SK-N-SH treated with all-trans-retinoic acid at 6 μM for 48 hours (cell line): ENCODE data around the gene NUP54.

ENCODE experiments used
- ATAC-seq: fragments of 200-7000 bp; cut with Tn5 transposase; 3 replicates; pipeline ENCODE4 v1.9.1; 2020; ENCODE audit warnings: mild to moderate bottlenecking, moderate library complexity
- ARNTL ChIP-seq: fragments of 450-650 bp; formaldehyde crosslinking; IDR thresholded peaks from 2 replicates; pipeline ENCODE4 v1.5.0; 2020; ENCODE audit warnings: low read depth, mild to moderate bottlenecking, moderate library complexity, borderline replicate concordance
- BACH2 ChIP-seq: fragments of 250-450 bp; sonication (Bioruptor Pico); IDR thresholded peaks from 2 replicates; pipeline ENCODE4 v1.9.0; 2021; ENCODE audit warnings: mild to moderate bottlenecking, borderline replicate concordance
- CSDC2 ChIP-seq: fragments of 250-450 bp; sonication (Bioruptor Pico); IDR thresholded peaks from 2 replicates; pipeline ENCODE4 v1.5.0; 2020; ENCODE audit warnings: mild to moderate bottlenecking, moderate library complexity
- ESRRG ChIP-seq: fragments of 250-450 bp; sonication (Bioruptor Pico); IDR thresholded peaks from 2 replicates; pipeline ENCODE4 v1.6.1; 2021; ENCODE audit warnings: mild to moderate bottlenecking
- GLIS3 ChIP-seq: fragments of 250-450 bp; sonication (Bioruptor Pico); IDR thresholded peaks from 2 replicates; pipeline ENCODE4 v1.5.0; 2020; ENCODE audit warnings: mild to moderate bottlenecking, moderate library complexity
- ISL1 ChIP-seq: fragments of 250-450 bp; sonication (Bioruptor Pico); IDR thresholded peaks from 2 replicates; pipeline ENCODE4 v2.1.2; 2022; ENCODE audit warnings: mild to moderate bottlenecking, moderate library complexity
- OSR1 ChIP-seq: fragments of 250-450 bp; sonication (Bioruptor Pico); IDR thresholded peaks from 2 replicates; pipeline ENCODE4 v1.8.0; 2022; ENCODE audit warnings: moderate library complexity, mild to moderate bottlenecking, inconsistent platforms
- PPARA ChIP-seq: fragments of 250-450 bp; sonication (Bioruptor Pico); IDR thresholded peaks from 2 replicates; pipeline ENCODE4 v1.5.0; 2020; ENCODE audit warnings: mild to moderate bottlenecking, borderline replicate concordance
- RARB ChIP-seq: fragments of 250-450 bp; sonication (Bioruptor Pico); IDR thresholded peaks from 2 replicates; pipeline ENCODE4 v1.8.0; 2021; ENCODE audit warnings: mild to moderate bottlenecking, moderate library complexity
- SNAI2 ChIP-seq: fragments of 250-450 bp; sonication (Bioruptor Pico); IDR thresholded peaks from 2 replicates; pipeline ENCODE4 v1.5.0; 2020; ENCODE audit warnings: mild to moderate bottlenecking, moderate library complexity
- TCF4 ChIP-seq: fragments of 250-450 bp; sonication (Bioruptor Pico); IDR thresholded peaks from 2 replicates; pipeline ENCODE4 v1.8.0; 2021; ENCODE audit warnings: mild to moderate bottlenecking, moderate library complexity, borderline replicate concordance
- TOX ChIP-seq: fragments of 250-450 bp; sonication (Bioruptor Pico); IDR thresholded peaks from 2 replicates; pipeline ENCODE4 v1.8.0; 2021; ENCODE audit warnings: mild to moderate bottlenecking, moderate library complexity, borderline replicate concordance
- ZC3H10 ChIP-seq: fragments of 250-450 bp; sonication (Bioruptor Pico); IDR thresholded peaks from 2 replicates; pipeline ENCODE4 v1.5.1; 2021; ENCODE audit warnings: mild to moderate bottlenecking, moderate library complexity
- ZFP3 ChIP-seq: fragments of 250-450 bp; sonication (Bioruptor Pico); IDR thresholded peaks from 2 replicates; pipeline ENCODE4 v1.5.0; 2020; ENCODE audit warnings: mild to moderate bottlenecking, moderate library complexity
- ZFP30 ChIP-seq: fragments of 450-650 bp; formaldehyde crosslinking; IDR thresholded peaks from 2 replicates; pipeline ENCODE4 v1.5.0; 2022; ENCODE audit warnings: mild to moderate bottlenecking, moderate library complexity
- ZNF565 ChIP-seq: fragments of 450-650 bp; formaldehyde crosslinking; conservative IDR thresholded peaks from 2 replicates; pipeline ENCODE4 v1.5.0; 2020; ENCODE audit warnings: low read depth, mild to moderate bottlenecking, moderate library complexity
- ZNF70 ChIP-seq: fragments of 450-650 bp; formaldehyde crosslinking; IDR thresholded peaks from 2 replicates; pipeline ENCODE4 v1.5.0; 2020; ENCODE audit warnings: mild to moderate bottlenecking, moderate library complexity
- ZNF8 ChIP-seq: fragments of 450-650 bp; formaldehyde crosslinking; IDR thresholded peaks from 2 replicates; pipeline ENCODE4 v1.5.0; 2020; ENCODE audit warnings: mild to moderate bottlenecking, moderate library complexity
- TF ChIP-seq, protein P1 (sequence below): fragments of 250-450 bp; sonication (Bioruptor Pico); IDR thresholded peaks from 2 replicates; pipeline ENCODE4 v1.8.0; 2020; ENCODE audit warnings: mild to moderate bottlenecking, moderate library complexity, borderline replicate concordance
- TF ChIP-seq, protein P2 (sequence below): fragments of 250-450 bp; sonication (Bioruptor Pico); IDR thresholded peaks from 2 replicates; pipeline ENCODE4 v1.5.1; 2021; ENCODE audit warnings: mild to moderate bottlenecking, moderate library complexity
- TF ChIP-seq, protein P3 (sequence below): fragments of 250-450 bp; sonication (Bioruptor Pico); IDR thresholded peaks from 2 replicates; pipeline ENCODE4 v1.8.0; 2021; ENCODE audit warnings: low read depth, mild to moderate bottlenecking, moderate library complexity, borderline replicate concordance
- TF ChIP-seq, protein P4 (sequence below): fragments of 250-450 bp; sonication (Bioruptor Pico); IDR thresholded peaks from 2 replicates; pipeline ENCODE4 v1.5.1; 2020; ENCODE audit warnings: low read depth, mild to moderate bottlenecking, moderate library complexity
- TF ChIP-seq, protein P5 (sequence below): fragments of 250-450 bp; sonication (Bioruptor Pico); IDR thresholded peaks from 2 replicates; pipeline ENCODE4 v1.5.0; 2020; ENCODE audit warnings: mild to moderate bottlenecking, moderate library complexity

Gene NUP54

DNA sequence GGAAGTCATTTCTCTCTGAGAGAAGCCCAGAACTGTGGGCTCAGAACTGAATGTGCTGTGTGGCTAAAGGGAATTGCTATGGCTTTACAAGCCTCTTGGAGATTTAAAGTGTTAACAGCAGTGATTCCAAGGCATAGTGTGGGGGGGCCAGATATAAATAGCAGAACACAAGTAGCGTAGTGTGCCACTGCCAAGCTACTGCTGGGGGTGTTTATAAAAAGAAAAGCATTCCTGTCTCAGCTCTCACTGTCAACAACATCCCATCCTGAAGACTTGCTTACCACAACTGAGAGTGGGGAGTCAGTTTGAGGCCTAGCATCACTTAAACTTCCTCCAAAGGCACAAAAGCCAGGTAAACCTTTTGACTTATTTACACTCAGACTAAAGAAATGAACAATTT is 73.7 kb downstream of the NUP54 start, which contains the start of gene ART3:
Gene ART3, plus strand, starts transcription at position 242 of the 400 bp plus-strand sequence. CDS start 1,181 bp downstream, outside the sequence.
- ATAC-seq: no peak
- no peak for TF ChIP-seq ZNF8 (CRISPR knock-in tag)

DNA sequence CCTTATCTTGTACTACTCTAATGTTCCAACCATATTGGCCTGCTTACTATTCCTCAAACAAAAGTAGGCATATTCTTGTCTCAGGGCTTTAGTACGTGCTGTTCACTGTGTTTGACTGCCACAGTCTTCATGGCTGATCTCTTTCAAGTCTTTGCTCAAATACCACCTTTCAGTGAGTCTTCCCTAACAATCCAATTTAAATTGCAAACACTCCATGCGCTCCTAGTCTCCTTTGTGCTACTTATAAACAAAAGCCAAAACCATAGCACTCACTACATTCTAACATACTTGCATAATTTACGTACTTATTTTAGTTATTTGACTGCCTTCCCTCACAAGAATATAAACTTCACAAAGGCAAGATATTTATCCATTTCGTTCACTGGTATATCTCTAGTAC is 75.4 kb downstream of the NUP54 start:
- no peak for ATAC-seq

DNA sequence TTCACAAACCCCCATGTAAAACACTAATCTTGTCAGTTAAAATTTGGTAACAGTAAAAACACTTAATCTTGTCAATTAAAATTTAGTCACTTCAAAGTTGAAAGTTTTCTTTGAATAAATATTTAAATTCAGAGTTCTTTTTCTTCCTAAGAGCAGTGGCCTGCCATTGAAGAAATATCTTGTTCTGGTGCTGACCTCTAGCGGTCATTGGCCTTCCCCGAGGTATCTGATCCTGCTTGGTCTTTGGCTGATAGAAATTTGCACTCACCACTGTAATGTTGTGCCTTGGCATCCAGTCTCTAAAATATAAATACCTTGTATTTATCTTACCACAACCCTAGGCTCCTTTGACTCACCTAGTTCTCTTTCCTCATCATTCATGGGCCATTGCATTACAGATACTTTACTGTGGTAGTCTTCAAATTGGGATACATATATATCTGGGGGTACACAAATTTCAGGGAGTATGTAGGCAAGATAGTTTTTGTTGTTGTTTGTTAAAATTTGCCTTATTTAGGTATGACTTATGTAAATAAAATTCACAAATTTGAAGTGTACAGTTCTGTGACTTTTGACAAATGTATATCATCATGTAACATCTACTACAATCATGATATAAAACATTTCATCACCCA is 80.4 kb downstream of the NUP54 start:
- peak; percentile 99 for ATAC-seq
- no peak for TF ChIP-seq PPARA (CRISPR knock-in tag)
- TF ChIP-seq TOX (CRISPR knock-in tag): no peak
- no peak for TF ChIP-seq BACH2 (CRISPR knock-in tag)
- TF ChIP-seq OSR1 (CRISPR knock-in tag): no peak
- no peak for TF ChIP-seq GLIS3 (CRISPR knock-in tag)
- no peak for TF ChIP-seq ZNF565 (CRISPR knock-in tag)
- no peak for TF ChIP-seq ZNF70
- TF ChIP-seq, protein P1, sequence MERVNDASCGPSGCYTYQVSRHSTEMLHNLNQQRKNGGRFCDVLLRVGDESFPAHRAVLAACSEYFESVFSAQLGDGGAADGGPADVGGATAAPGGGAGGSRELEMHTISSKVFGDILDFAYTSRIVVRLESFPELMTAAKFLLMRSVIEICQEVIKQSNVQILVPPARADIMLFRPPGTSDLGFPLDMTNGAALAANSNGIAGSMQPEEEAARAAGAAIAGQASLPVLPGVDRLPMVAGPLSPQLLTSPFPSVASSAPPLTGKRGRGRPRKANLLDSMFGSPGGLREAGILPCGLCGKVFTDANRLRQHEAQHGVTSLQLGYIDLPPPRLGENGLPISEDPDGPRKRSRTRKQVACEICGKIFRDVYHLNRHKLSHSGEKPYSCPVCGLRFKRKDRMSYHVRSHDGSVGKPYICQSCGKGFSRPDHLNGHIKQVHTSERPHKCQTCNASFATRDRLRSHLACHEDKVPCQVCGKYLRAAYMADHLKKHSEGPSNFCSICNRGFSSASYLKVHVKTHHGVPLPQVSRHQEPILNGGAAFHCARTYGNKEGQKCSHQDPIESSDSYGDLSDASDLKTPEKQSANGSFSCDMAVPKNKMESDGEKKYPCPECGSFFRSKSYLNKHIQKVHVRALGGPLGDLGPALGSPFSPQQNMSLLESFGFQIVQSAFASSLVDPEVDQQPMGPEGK (CRISPR knock-in tag): no peak
- no peak for TF ChIP-seq ZFP3 (CRISPR knock-in tag)
- TF ChIP-seq CSDC2 (CRISPR knock-in tag): no peak
- no peak for TF ChIP-seq ESRRG (CRISPR knock-in tag)
- TF ChIP-seq ARNTL (CRISPR knock-in tag): no peak
- TF ChIP-seq, protein P2, sequence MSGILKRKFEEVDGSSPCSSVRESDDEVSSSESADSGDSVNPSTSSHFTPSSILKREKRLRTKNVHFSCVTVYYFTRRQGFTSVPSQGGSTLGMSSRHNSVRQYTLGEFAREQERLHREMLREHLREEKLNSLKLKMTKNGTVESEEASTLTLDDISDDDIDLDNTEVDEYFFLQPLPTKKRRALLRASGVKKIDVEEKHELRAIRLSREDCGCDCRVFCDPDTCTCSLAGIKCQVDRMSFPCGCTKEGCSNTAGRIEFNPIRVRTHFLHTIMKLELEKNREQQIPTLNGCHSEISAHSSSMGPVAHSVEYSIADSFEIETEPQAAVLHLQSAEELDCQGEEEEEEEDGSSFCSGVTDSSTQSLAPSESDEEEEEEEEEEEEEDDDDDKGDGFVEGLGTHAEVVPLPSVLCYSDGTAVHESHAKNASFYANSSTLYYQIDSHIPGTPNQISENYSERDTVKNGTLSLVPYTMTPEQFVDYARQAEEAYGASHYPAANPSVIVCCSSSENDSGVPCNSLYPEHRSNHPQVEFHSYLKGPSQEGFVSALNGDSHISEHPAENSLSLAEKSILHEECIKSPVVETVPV (CRISPR knock-in tag): no peak
- TF ChIP-seq, protein P3, sequence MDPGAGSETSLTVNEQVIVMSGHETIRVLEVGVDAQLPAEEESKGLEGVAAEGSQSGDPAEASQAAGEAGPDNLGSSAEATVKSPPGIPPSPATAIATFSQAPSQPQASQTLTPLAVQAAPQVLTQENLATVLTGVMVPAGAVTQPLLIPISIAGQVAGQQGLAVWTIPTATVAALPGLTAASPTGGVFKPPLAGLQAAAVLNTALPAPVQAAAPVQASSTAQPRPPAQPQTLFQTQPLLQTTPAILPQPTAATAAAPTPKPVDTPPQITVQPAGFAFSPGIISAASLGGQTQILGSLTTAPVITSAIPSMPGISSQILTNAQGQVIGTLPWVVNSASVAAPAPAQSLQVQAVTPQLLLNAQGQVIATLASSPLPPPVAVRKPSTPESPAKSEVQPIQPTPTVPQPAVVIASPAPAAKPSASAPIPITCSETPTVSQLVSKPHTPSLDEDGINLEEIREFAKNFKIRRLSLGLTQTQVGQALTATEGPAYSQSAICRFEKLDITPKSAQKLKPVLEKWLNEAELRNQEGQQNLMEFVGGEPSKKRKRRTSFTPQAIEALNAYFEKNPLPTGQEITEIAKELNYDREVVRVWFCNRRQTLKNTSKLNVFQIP: no peak
- TF ChIP-seq, protein P4, sequence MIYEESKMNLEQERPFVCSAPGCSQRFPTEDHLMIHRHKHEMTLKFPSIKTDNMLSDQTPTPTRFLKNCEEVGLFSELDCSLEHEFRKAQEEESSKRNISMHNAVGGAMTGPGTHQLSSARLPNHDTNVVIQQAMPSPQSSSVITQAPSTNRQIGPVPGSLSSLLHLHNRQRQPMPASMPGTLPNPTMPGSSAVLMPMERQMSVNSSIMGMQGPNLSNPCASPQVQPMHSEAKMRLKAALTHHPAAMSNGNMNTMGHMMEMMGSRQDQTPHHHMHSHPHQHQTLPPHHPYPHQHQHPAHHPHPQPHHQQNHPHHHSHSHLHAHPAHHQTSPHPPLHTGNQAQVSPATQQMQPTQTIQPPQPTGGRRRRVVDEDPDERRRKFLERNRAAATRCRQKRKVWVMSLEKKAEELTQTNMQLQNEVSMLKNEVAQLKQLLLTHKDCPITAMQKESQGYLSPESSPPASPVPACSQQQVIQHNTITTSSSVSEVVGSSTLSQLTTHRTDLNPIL (CRISPR knock-in tag): no peak
- no peak for TF ChIP-seq RARB
- TF ChIP-seq, protein P5, sequence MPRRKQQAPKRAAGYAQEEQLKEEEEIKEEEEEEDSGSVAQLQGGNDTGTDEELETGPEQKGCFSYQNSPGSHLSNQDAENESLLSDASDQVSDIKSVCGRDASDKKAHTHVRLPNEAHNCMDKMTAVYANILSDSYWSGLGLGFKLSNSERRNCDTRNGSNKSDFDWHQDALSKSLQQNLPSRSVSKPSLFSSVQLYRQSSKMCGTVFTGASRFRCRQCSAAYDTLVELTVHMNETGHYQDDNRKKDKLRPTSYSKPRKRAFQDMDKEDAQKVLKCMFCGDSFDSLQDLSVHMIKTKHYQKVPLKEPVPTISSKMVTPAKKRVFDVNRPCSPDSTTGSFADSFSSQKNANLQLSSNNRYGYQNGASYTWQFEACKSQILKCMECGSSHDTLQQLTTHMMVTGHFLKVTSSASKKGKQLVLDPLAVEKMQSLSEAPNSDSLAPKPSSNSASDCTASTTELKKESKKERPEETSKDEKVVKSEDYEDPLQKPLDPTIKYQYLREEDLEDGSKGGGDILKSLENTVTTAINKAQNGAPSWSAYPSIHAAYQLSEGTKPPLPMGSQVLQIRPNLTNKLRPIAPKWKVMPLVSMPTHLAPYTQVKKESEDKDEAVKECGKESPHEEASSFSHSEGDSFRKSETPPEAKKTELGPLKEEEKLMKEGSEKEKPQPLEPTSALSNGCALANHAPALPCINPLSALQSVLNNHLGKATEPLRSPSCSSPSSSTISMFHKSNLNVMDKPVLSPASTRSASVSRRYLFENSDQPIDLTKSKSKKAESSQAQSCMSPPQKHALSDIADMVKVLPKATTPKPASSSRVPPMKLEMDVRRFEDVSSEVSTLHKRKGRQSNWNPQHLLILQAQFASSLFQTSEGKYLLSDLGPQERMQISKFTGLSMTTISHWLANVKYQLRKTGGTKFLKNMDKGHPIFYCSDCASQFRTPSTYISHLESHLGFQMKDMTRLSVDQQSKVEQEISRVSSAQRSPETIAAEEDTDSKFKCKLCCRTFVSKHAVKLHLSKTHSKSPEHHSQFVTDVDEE: no peak
- TF ChIP-seq SNAI2: no peak

More for the DNA sequence above, 75.4 kb downstream of the NUP54 start:
- TF ChIP-seq ISL1 (CRISPR knock-in tag): no peak

DNA sequence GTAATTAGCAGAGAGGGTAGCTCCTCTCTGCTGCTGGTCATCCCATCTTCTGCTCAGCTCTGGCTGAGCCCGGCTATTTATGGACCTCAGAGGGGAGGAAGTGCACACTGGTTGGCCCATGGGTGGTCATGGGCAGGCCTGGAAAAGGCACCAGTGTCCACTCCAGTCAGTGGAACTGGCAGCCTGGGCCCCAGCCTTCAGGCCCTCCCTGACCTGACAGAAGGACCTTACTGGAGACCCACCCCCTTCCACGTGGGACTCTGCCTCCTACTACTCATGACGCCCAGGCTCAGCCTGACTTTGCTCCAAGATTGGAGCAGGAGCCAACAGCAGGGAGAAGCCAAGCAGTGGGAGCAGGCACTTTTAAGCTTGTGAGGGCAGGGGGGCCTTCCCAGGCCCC is 81.7 kb downstream of the NUP54 start:
- ATAC-seq: no peak
- TF ChIP-seq, protein P1 (CRISPR knock-in tag): no peak
- no peak for TF ChIP-seq OSR1 (CRISPR knock-in tag)
- no peak for TF ChIP-seq GLIS3 (CRISPR knock-in tag)
- no peak for TF ChIP-seq RARB
- TF ChIP-seq ZNF8 (CRISPR knock-in tag): no peak
- TF ChIP-seq ARNTL (CRISPR knock-in tag): no peak
- no peak for TF ChIP-seq ISL1 (CRISPR knock-in tag)
- TF ChIP-seq ZFP3 (CRISPR knock-in tag): no peak
- TF ChIP-seq ZFP30 (CRISPR knock-in tag): no peak
- TF ChIP-seq TCF4 (CRISPR knock-in tag): no peak
- TF ChIP-seq ZC3H10 (CRISPR knock-in tag): no peak
- TF ChIP-seq CSDC2 (CRISPR knock-in tag): no peak
